H1 (cell line): ENCODE measurements around the gene KIF5A. TPM values are rescaled to one million over a fixed set of nuclear protein-coding genes. Genes with fewer than 3 reads are reported as not detected.

Experiments
- RXRA ChIP-seq: IDR thresholded peaks from 2 replicates; pipeline ENCODE4 v1.6.1; 2011; ENCODE audit warnings: low read depth, mild to moderate bottlenecking, low read length, moderate library complexity; ENCODE audit not compliant: insufficient read depth
- USF2 ChIP-seq: IDR thresholded peaks from 2 replicates; pipeline ENCODE4 v1.6.1; 2011; ENCODE audit warnings: low read length, improper control_type of control experiment
- polyA plus RNA-seq, 7 experiments: library from polyadenylated mRNA; depleted of rRNA in 3 of 7; stranded (reverse) in 5 of 7; unstranded in 2 of 7; fragments of >200 nt in 5 of 7; fragments of 200-250 nt in 2 of 7; gene quantifications; 1 replicate in 5 of 7; 2 replicates in 1 of 7; 4 replicates in 1 of 7; pipeline versions ENCODE4 v1.2.1 to v1.2.3, GENCODE V29; 2011 to 2013; ENCODE audit warnings: missing spikeins in 2 of 7, mixed read lengths in 2 of 7
- total RNA-seq: library from RNA; stranded (reverse); fragmentation: NEBNext Ultra II Directional; extraction: Animal tissue kit (Norgen Biotek cat#: 25700); gene quantifications from 2 replicates; pipeline ENCODE4 v1.2.1, GENCODE V29; 2021

The KIF5A gene
- total and polyA plus RNA-seq, 2 of the 8 experiments (the other 6 are each of a cell fraction or from before 2014, with no cell fraction given): 10.7 to 21.9 TPM

- TF ChIP-seq USF2 (no peak), RXRA (no peak)
These were observed 43.3 kb downstream of the KIF5A start (continued) for GRCh38 chr12:57593187-57593586.
